CD14-positive monocyte (primary cell): Measurements from ENCODE around the gene METTL21A. TPM values are rescaled to one million over a fixed set of nuclear protein-coding genes. Genes with fewer than 3 reads are reported as not detected.
A peak's percentile ranks its signal among the peaks of the same experiment; 100 is the strongest.

Source experiments
- DNase-seq, 3 donors: peaks; one replicate each; pipeline ENCODE4 v3.0.0-alpha.2; 2011 to 2022
- H2AFZ ChIP-seq: 2 replicates; pipeline ENCODE4 v1.6.0; 2012; ENCODE audit warnings: mild to moderate bottlenecking, low read depth, low read length, inconsistent platforms; ENCODE audit not compliant: insufficient read depth, poor library complexity, severe bottlenecking
- H3K27ac ChIP-seq, 2 donors: 1 replicate in 1 of 2; 2 replicates in 1 of 2; pipeline ENCODE4 v1.5.1; 2012 to 2013; ENCODE audit warnings: low read length in 2 of 2, control low read depth in 1 of 2, inconsistent platforms in 1 of 2, low read depth in 1 of 2, mild to moderate bottlenecking in 1 of 2
- H3K27me3 ChIP-seq, 2 donors: one replicate each; pipeline versions ENCODE4 v1.6.0 to v1.6.1; 2011 to 2013; ENCODE audit warnings: low read length in 2 of 2; ENCODE audit not compliant: control insufficient read depth in 2 of 2, insufficient read depth in 2 of 2
- H3K36me3 ChIP-seq, 2 donors: replicated peaks in 1 of 2; 1 replicate in 1 of 2; 2 replicates in 1 of 2; pipeline versions ENCODE4 v1.5.1 to v1.6.1; 2012 to 2013; ENCODE audit warnings: low read length in 2 of 2, control low read depth in 1 of 2, inconsistent platforms in 1 of 2, mild to moderate bottlenecking in 1 of 2; ENCODE audit not compliant: insufficient read depth in 2 of 2, control insufficient read depth in 1 of 2
- H3K4me1 ChIP-seq, 2 donors: 1 replicate in 1 of 2; 2 replicates in 1 of 2; pipeline versions ENCODE4 v1.5.1 to v1.6.1; 2012 to 2013; ENCODE audit warnings: low read length in 2 of 2, control low read depth in 1 of 2, inconsistent platforms in 1 of 2, mild to moderate bottlenecking in 1 of 2, moderate library complexity in 1 of 2; ENCODE audit not compliant: insufficient read depth in 2 of 2, control insufficient read depth in 1 of 2
- H3K4me2 ChIP-seq: replicated peaks from 2 replicates; pipeline ENCODE3; 2012; ENCODE audit warnings: low read length, moderate library complexity, mild to moderate bottlenecking; ENCODE audit not compliant: poor library complexity, severe bottlenecking; ENCODE audit errors: extremely low read depth
- H3K4me3 ChIP-seq, 3 experiments: fragments of 200-600 bp in 1 of 3; sonication (generic) in 1 of 3; replicated peaks in 1 of 3; 1 replicate in 2 of 3; 2 replicates in 1 of 3; pipeline ENCODE4 v1.5.1; 2011 to 2013; ENCODE audit warnings: low read length in 3 of 3, mild to moderate bottlenecking in 3 of 3, control low read depth in 2 of 3, low read depth in 2 of 3, inconsistent platforms in 1 of 3, moderate library complexity in 1 of 3
- H3K79me2 ChIP-seq: 2 replicates; pipeline ENCODE4 v1.6.0; 2012; ENCODE audit warnings: mild to moderate bottlenecking, control low read depth, inconsistent platforms, low read length, moderate library complexity; ENCODE audit not compliant: insufficient read depth
- H3K9ac ChIP-seq: 2 replicates; pipeline ENCODE4 v1.6.0; 2017; ENCODE audit warnings: low read length, mild to moderate bottlenecking; ENCODE audit not compliant: insufficient read depth, poor library complexity, severe bottlenecking
- H3K9me3 ChIP-seq, 2 donors: replicated peaks in 1 of 2; 1 replicate in 1 of 2; 2 replicates in 1 of 2; pipeline versions ENCODE4 v1.5.1 to v1.6.1; 2012 to 2013; ENCODE audit warnings: low read length in 2 of 2, control low read depth in 1 of 2; ENCODE audit not compliant: control insufficient read depth in 1 of 2, insufficient read depth in 1 of 2
- H4K20me1 ChIP-seq: 2 replicates; pipeline ENCODE4 v1.6.0; 2012; ENCODE audit warnings: mild to moderate bottlenecking, low read length, control low read depth, moderate library complexity; ENCODE audit not compliant: insufficient read depth
- H3K27ac Mint-ChIP-seq, 7 donors: one replicate each; pipeline ENCODE4 v1.8.0; 2020; ENCODE audit warnings: mild to moderate bottlenecking in 7 of 7, mixed read lengths in 7 of 7, moderate library complexity in 6 of 7, inconsistent platforms in 2 of 7
- H3K27me3 Mint-ChIP-seq, 3 donors: one replicate each; pipeline ENCODE4 v1.8.0; 2021 to 2022; ENCODE audit warnings: low read depth in 3 of 3, mild to moderate bottlenecking in 3 of 3, mixed read lengths in 3 of 3, moderate library complexity in 3 of 3, inconsistent platforms in 1 of 3
- H3K36me3 Mint-ChIP-seq, 2 donors: one replicate each; pipeline ENCODE4 v1.8.0; 2020; ENCODE audit warnings: mixed read lengths in 2 of 2, inconsistent platforms in 1 of 2, mild to moderate bottlenecking in 1 of 2
- H3K4me1 Mint-ChIP-seq: one replicate; pipeline ENCODE4 v1.8.0; 2020; ENCODE audit warnings: mild to moderate bottlenecking, mixed read lengths
- H3K4me3 Mint-ChIP-seq, 2 donors: one replicate each; pipeline ENCODE4 v1.8.0; 2020; ENCODE audit warnings: mild to moderate bottlenecking in 2 of 2, mixed read lengths in 2 of 2, moderate library complexity in 1 of 2
- H3K9me3 Mint-ChIP-seq, 7 donors: one replicate each; pipeline ENCODE4 v1.8.0; 2020 to 2022; ENCODE audit warnings: mixed read lengths in 7 of 7, mild to moderate bottlenecking in 6 of 7, moderate library complexity in 6 of 7, inconsistent platforms in 2 of 7
- CTCF ChIP-seq: fragments of 200-600 bp; IDR thresholded peaks from one replicate; pipeline ENCODE4 v1.8.0; 2022; ENCODE audit warnings: antibody characterized with exemption, mild to moderate bottlenecking
- WGBS: methylation state at CpG from one replicate; pipeline ENCODE4 v1.1.5; 2013; ENCODE audit warnings: missing lambda C conversion rate; ENCODE audit not compliant: insufficient coverage; 5-methylcytosine and 5-hydroxymethylcytosine counted together
- intact Hi-C, 2 donors: fragments of 100-400 bp; cut with micrococcal nuclease; formaldehyde crosslinking; loops; one replicate each; pipeline versions ENCODE4 v1.15.0 to v1.15.1; 2023
- polyA minus RNA-seq: library from RNA; depleted of rRNA, polyadenylated mRNA; stranded (reverse); fragments of >200 nt; gene quantifications from 2 replicates; pipeline ENCODE4 v1.2.3, GENCODE V29; 2012
- polyA plus RNA-seq, 3 donors: library from polyadenylated mRNA; depleted of rRNA in 1 of 3; unstranded in 2 of 3; stranded (reverse) in 1 of 3; fragments of 300-500 nt in 2 of 3; fragments of >200 nt in 1 of 3; fragmentation: Illumina TruSeq in 2 of 3; gene quantifications; 1 replicate in 2 of 3; 2 replicates in 1 of 3; pipeline ENCODE4 v1.2.3, GENCODE V29; 2012 to 2021
- total RNA-seq, 12 experiments: library from RNA in 1 of 12; stranded (reverse) in 1 of 12; fragments of 120-200 nt in 1 of 12; gene quantifications; one replicate each; pipeline ENCODE4 v1.2.4 and lab custom pipeline; 2013 to 2026; ENCODE audit warnings: mixed read lengths in 6 of 12, inconsistent platforms in 1 of 12

METTL21A gene
- total RNA-seq (2013) = 35.6 TPM
- 10 to 100 TPM; 13.5 to 47.0 (median 44.7) TPM for polyA plus RNA-seq
- polyA minus RNA-seq = 11.2 and 14.4 TPM in 2 replicates
- total RNA-seq (lab: John Stamatoyannopoulos, UW) = 6.6 to 33.3 (median 20.4) reads per million in 11 experiments

GRCh38 chr2:207625014-207625907, at the start of gene METTL21A:
TSS of gene METTL21A (minus strand) at chr2:207625394. CDS start at chr2:207624375, 1,019 bp downstream.
- 0% methylated on average over 82 of the region's 92 CpGs for WGBS
- peak within 1 kb of the TSS; percentile 91 for H2AFZ ChIP-seq
- TF ChIP-seq CTCF = peak; percentile 61
- peaks cover 9 to 13% of the 10 kb centered on the region in 2 donors for H3K36me3 ChIP-seq
- H3K4me3 Mint-ChIP-seq = peak within 1 kb of the TSS; percentile 95 to 97
- peaks cover 39% of the 10 kb centered on the region for H3K79me2 ChIP-seq
- peaks cover 47 to 57% of the 10 kb centered on the region in 2 donors for H3K4me1 ChIP-seq
- H3K4me2 ChIP-seq = peak within 1 kb of the TSS; percentile 92
- no peaks in the 10 kb centered on the region for H3K27me3 Mint-ChIP-seq
- H3K9me3 ChIP-seq = no peaks in the 10 kb centered on the region
- peak within 1 kb of the TSS; percentile 95 to 98 (median 97) for H3K27ac Mint-ChIP-seq
- peak within 1 kb of the TSS; percentile 79 to 95 (median 83) for H3K4me3 ChIP-seq
- H3K9ac ChIP-seq = peak within 1 kb of the TSS; percentile 98
- peak within 1 kb of the TSS; percentile 95 to 97 for H3K27ac ChIP-seq
- H3K4me1 Mint-ChIP-seq = peaks cover 50% of the 10 kb centered on the region
- H3K9me3 Mint-ChIP-seq = no peaks in the 10 kb centered on the region
- intact Hi-C loops = loop anchor here (2.0 to 10.0 kb wide), 4 partner anchors 37 to 420 kb away; partner anchors contain the start of gene CCNYL1 (in 2 of the 2)
- H3K36me3 Mint-ChIP-seq = peaks cover 7 to 9% of the 10 kb centered on the region in 2 donors
- H4K20me1 ChIP-seq = no peaks in the 10 kb centered on the region
- peak; percentile 79 to 93 (median 91) for DNase-seq
- H3K27me3 ChIP-seq = no peaks in the 10 kb centered on the region

GRCh38 chr2:207674826-207675225, 49.6 kb upstream of the METTL21A start:
- H3K4me3 Mint-ChIP-seq = no peak overlapping the region
- DNase-seq = no peak
- H3K9me3 Mint-ChIP-seq = no peaks in the 10 kb centered on the region
- Histone ChIP-seq H2AFZ (no peak overlapping the region), H3K4me1 (no peaks in the 10 kb centered on the region), H3K27me3 (no peaks in the 10 kb centered on the region), H3K9ac (no peak overlapping the region), H3K4me3 (no peak overlapping the region), H3K9me3 (no peaks in the 10 kb centered on the region), H3K27ac (no peak overlapping the region), H3K4me2 (no peak overlapping the region), H3K79me2 (no peaks in the 10 kb centered on the region), H4K20me1 (no peaks in the 10 kb centered on the region), H3K36me3 (no peaks in the 10 kb centered on the region)
- peaks cover 3% of the 10 kb centered on the region for H3K4me1 Mint-ChIP-seq
- H3K27ac Mint-ChIP-seq = peak overlapping the region in 1 of 7 donors; percentile 48
- no peak for TF ChIP-seq CTCF
- intact Hi-C loops = no loop called here
- no CpG with 5 or more reads among the region's 2 CpGs for WGBS
- H3K27me3 Mint-ChIP-seq = no peaks in the 10 kb centered on the region
- no peaks in the 10 kb centered on the region for H3K36me3 Mint-ChIP-seq
